K562 (cell line): ENCODE results near the gene NLRC3. TPM values are rescaled to one million over a fixed set of nuclear protein-coding genes. Genes with fewer than 3 reads are reported as not detected.

Experiments
- ATAC-seq: fragments of 200-7000 bp; cut with Tn5 transposase; 3 replicates; pipeline ENCODE4 v1.9.1; 2020; ENCODE audit warnings: moderate library complexity
- BruUV-seq: library from RNA; stranded (reverse); fragments of 400-500 nt; replicated peaks from 2 replicates; lab custom pipeline; 2021; lab: Mats Ljungman, UMichigan
- CTCF ChIA-PET: fragments of 300-600 bp; formaldehyde crosslinking; extraction: SDS; loops from one replicate; lab custom pipeline; 2021; ENCODE audit warnings: low intra/inter-chr PET ratio; lab: Yijun Ruan, JAX
- POLR2A ChIA-PET: fragments of 300-600, 350-650 bp; sonication (Branson Sonifier 250); formaldehyde crosslinking; extraction: SDS; loops from one replicate; lab custom pipeline; 2021; ENCODE audit warnings: antibody characterized with exemption, inconsistent platforms; lab: Yijun Ruan, JAX
- DNase-seq, 4 experiments: peaks; one replicate each; pipeline versions ENCODE4 v3.0.0 to v3.0.0-alpha.2; 2011 to 2018; ENCODE audit warnings: low spot score in 3 of 4, mixed read lengths in 3 of 4; ENCODE audit errors: extremely low read depth in 1 of 4
- FAIRE-seq: peaks from 2 replicates; lab custom pipeline; 2011; peaks lifted over from hg19 to GRCh38; lab: Jason Lieb, UNC
- H2AFZ ChIP-seq: 2 replicates; pipeline ENCODE4 v1.6.0; 2011; ENCODE audit warnings: low read depth, low read length, control low read depth, inconsistent platforms
- H3K27ac ChIP-seq: fragments of 200-600 bp; 3 replicates; pipeline ENCODE4 v1.8.0; 2011; ENCODE audit warnings: low read depth, mild to moderate bottlenecking, control low read depth, inconsistent platforms, low read length, moderate library complexity, mixed read lengths; ENCODE audit errors: extremely low read depth
- H3K27me3 ChIP-seq, 2 experiments: fragments of 300-600 bp in 1 of 2; 2 replicates in 1 of 2; 3 replicates in 1 of 2; pipeline versions ENCODE4 v1.6.0 to v1.8.0; 2011; ENCODE audit warnings: inconsistent platforms in 2 of 2, low read length in 2 of 2, mild to moderate bottlenecking in 1 of 2, mixed read lengths in 1 of 2, moderate library complexity in 1 of 2; ENCODE audit not compliant: control insufficient read depth in 2 of 2, insufficient read depth in 2 of 2
- H3K36me3 ChIP-seq: fragments of 300-600 bp; 3 replicates; pipeline ENCODE4 v1.8.0; 2011; ENCODE audit warnings: mild to moderate bottlenecking, low read length, inconsistent platforms; ENCODE audit not compliant: control insufficient read depth, insufficient read depth
- H3K4me1 ChIP-seq, 2 experiments: fragments of 200-600 bp in 1 of 2; replicated peaks in 1 of 2; 2 replicates in 1 of 2; 3 replicates in 1 of 2; pipeline versions ENCODE4 v1.5.1 to v1.8.0; 2011; ENCODE audit warnings: inconsistent platforms in 2 of 2, low read length in 2 of 2, mild to moderate bottlenecking in 1 of 2, mixed read lengths in 1 of 2, moderate library complexity in 1 of 2; ENCODE audit not compliant: control insufficient read depth in 2 of 2, insufficient read depth in 2 of 2
- H3K4me2 ChIP-seq: 2 replicates; pipeline ENCODE4 v1.6.1; 2011; ENCODE audit warnings: low read length, control low read depth, inconsistent platforms, mixed read lengths; ENCODE audit not compliant: insufficient read depth
- H3K4me3 ChIP-seq: fragments of 200-600 bp; sonication (generic), shearing (Covaris generic); 2 replicates; pipeline ENCODE4 v1.5.1; 2016; ENCODE audit warnings: control low read depth, inconsistent platforms
- H3K79me2 ChIP-seq: fragments of 200-600 bp; 3 replicates; pipeline ENCODE4 v1.8.0; 2011; ENCODE audit warnings: low read length, inconsistent platforms; ENCODE audit not compliant: control insufficient read depth, insufficient read depth
- H3K9ac ChIP-seq, 2 experiments: 2 replicates each; pipeline versions ENCODE4 v1.6.0 to v1.6.1; 2011; ENCODE audit warnings: low read depth in 2 of 2, low read length in 2 of 2, control low read depth in 1 of 2, inconsistent platforms in 1 of 2, mild to moderate bottlenecking in 1 of 2, mixed read lengths in 1 of 2; ENCODE audit not compliant: insufficient read depth in 1 of 2
- H3K9me1 ChIP-seq: one replicate; pipeline ENCODE4 v1.6.0; 2011; ENCODE audit warnings: inconsistent platforms, mild to moderate bottlenecking, low read length, moderate library complexity; ENCODE audit not compliant: control insufficient read depth, insufficient read depth
- H3K9me3 ChIP-seq: replicated peaks from 2 replicates; pipeline ENCODE4 v1.5.1; 2011; ENCODE audit warnings: low read depth, low read length, inconsistent platforms; ENCODE audit not compliant: control insufficient read depth, insufficient read depth
- H4K20me1 ChIP-seq: replicated peaks from 2 replicates; pipeline ENCODE4 v1.6.1; 2011; ENCODE audit warnings: low read length, inconsistent platforms, mixed read lengths; ENCODE audit not compliant: control insufficient read depth, insufficient read depth
- BCOR ChIP-seq: fragments of 450-650 bp; IDR thresholded peaks from 2 replicates; pipeline ENCODE4 v1.6.1; 2016
- MXI1 ChIP-seq: IDR thresholded peaks from 2 replicates; pipeline ENCODE4 v1.6.1; 2011; ENCODE audit warnings: low read depth, mild to moderate bottlenecking, improper control_type of control experiment, low read length
- NBN ChIP-seq: fragments of 450-650 bp; IDR thresholded peaks from 2 replicates; pipeline ENCODE4 v1.6.1; 2016; ENCODE audit warnings: low read depth, mild to moderate bottlenecking
- NR4A1 ChIP-seq, 2 experiments: fragments of 250-450 bp in 1 of 2; fragments of 450-650 bp in 1 of 2; sonication (Bioruptor Pico) in 1 of 2; IDR thresholded peaks; 2 replicates each; pipeline versions ENCODE4 v1.4.0 to v1.6.1; 2016 to 2020; ENCODE audit warnings: mild to moderate bottlenecking in 2 of 2, missing compliant biosample characterization in 1 of 2, missing genetic modification characterization in 1 of 2, moderate library complexity in 1 of 2
- NRF1 ChIP-seq, 2 experiments: fragments of 450-650 bp; IDR thresholded peaks in 1 of 2; conservative IDR thresholded peaks in 1 of 2; 2 replicates each; pipeline ENCODE4 v1.6.1; 2014; ENCODE audit warnings: mild to moderate bottlenecking in 2 of 2
- RBM15 ChIP-seq: fragments of 200-400 bp; formaldehyde crosslinking; IDR thresholded peaks from 2 replicates; pipeline ENCODE4 v1.6.1; 2018; ENCODE audit warnings: mild to moderate bottlenecking, low read length, moderate library complexity; ENCODE audit not compliant: insufficient read depth
- SREBF2 ChIP-seq: sonication (generic); formaldehyde crosslinking; IDR thresholded peaks from 2 replicates; pipeline ENCODE4 v1.4.0; 2020; ENCODE audit warnings: mild to moderate bottlenecking, missing genetic modification reagents
- TEAD4 ChIP-seq, 2 experiments: sonication (generic) in 1 of 2; formaldehyde crosslinking in 1 of 2; IDR thresholded peaks; 2 replicates each; pipeline versions ENCODE4 v1.6.1 to v1.8.0; 2012 to 2022; ENCODE audit warnings: borderline replicate concordance in 1 of 2, inconsistent platforms in 1 of 2, low read length in 1 of 2, mild to moderate bottlenecking in 1 of 2, missing genetic modification reagents in 1 of 2
- ZNF589 ChIP-seq: fragments of 200-800 bp; sonication (Bioruptor generic); IDR thresholded peaks from 2 replicates; pipeline ENCODE4 v1.6.1; 2016; ENCODE audit warnings: low read depth, missing genetic modification characterization, missing compliant biosample characterization
- WGBS: fragments of 100-300 bp; shearing (Covaris generic); methylation state at CpG from one replicate; pipeline ENCODE4 v1.1.6; 2016; ENCODE audit warnings: low coverage, mixed read lengths; ENCODE audit not compliant: insufficient coverage; ENCODE audit errors: missing lambda C conversion rate; 5-methylcytosine and 5-hydroxymethylcytosine counted together
- in situ Hi-C: fragments of 300-500 bp; cut with MboI; formaldehyde crosslinking; loops from 4 replicates; pipeline ENCODE4 v1.15.0; 2018; ENCODE audit warnings: inconsistent platforms, mixed read lengths
- intact Hi-C: fragments of 100-400 bp; cut with micrococcal nuclease; formaldehyde crosslinking; loops from 2 replicates; pipeline ENCODE4 v1.14.2; 2022
- polyA plus RNA-seq, 8 experiments: library from polyadenylated mRNA; depleted of rRNA in 4 of 8; stranded (reverse) in 5 of 8; unstranded in 3 of 8; fragments of >200 nt; fragmentation: Nextera tagmentation in 2 of 8; fragmentation: Illumina TruSeq in 1 of 8; extraction: Ambion mirVana in 2 of 8; extraction: Trizol in 1 of 8; gene quantifications; 2 replicates each; pipeline versions ENCODE4 v1.2.1 to v1.2.3, GENCODE V29; 2011 to 2014; ENCODE audit warnings: inconsistent platforms in 1 of 8, missing spikeins in 1 of 8
- total RNA-seq, 7 experiments: library from RNA; depleted of rRNA in 6 of 7; stranded (reverse); fragments of >200 nt in 6 of 7; fragmentation: Illumina TruSeq in 2 of 7; extraction: Trizol in 2 of 7; gene quantifications; 2 replicates each; pipeline versions ENCODE4 v1.2.1 to v1.2.3, GENCODE V29; 2011 to 2021; ENCODE audit warnings: low replicate concordance in 1 of 7

Gene NLRC3
- total and polyA plus RNA-seq, 9 of the 15 experiments (the other 6 are each of a cell fraction or from before 2014, with no cell fraction given), result 0.03 to 0.13 (median 0.03) TPM; not detected in 4

DNA sequence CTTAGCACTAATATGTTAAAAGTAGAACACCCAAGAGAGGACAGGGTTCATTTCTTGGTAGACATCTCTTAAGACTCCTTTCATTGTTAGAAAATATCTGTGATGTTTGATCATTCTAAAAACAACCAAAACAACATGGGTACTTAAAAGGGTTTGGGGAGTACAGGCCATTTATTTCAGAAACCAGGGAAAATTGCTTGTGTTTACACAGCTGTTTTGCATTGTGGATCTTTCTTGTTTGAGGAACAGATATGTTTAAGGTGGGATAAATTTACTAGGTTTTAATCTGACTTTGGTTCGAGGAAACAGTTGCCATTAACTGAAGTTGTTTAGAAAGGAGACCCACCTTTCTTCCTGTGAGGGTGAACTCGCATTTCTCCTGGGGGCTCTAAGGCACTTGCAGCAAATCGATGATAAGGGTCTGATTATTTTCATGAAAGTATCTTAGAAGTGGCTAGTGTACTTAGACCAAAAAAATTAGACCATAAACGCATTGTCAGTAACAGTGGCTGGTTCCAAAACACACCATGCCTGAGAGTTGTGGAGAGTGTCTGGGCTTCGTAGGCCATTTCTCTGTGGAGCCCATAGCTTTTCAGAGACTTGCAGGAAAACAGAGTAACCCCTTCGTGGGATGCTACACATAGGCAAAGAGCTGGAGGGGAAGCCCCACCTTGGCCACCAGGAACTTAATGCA, 58.8 kb downstream of the NLRC3 start:
- no TSS peak for BruUV-seq
- peaks cover 8% of the 10 kb centered on the region; the same call in 1 of the 3 replicates for H3K36me3 ChIP-seq

DNA sequence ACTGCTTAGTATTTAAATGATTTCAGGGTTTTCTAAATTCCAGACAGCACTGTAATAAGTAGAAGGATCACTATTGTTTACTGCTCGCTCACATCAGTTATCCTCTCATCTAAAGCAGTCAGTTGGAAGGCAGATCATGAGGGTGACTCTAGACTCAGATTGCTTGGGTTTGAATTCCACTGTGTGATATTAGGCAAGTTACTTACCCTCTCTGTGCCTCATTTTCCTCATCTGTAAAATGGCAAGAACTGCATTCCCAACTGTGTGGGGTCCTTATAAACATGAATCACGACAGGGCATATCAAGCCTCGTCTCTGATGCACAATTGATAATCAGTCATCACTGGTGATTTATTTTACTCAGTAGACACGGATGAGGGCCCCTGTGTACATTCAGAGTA, 61.3 kb downstream of the NLRC3 start:
- Histone ChIP-seq H3K27me3 (no peaks in the 10 kb centered on the region), H3K36me3 (peaks cover 3% of the 10 kb centered on the region; the same call in 1 of the 3 replicates), H3K4me1 (peaks cover 2 to 7% of the 10 kb centered on the region in 2 experiments; a peak in 2 of 5 replicates), H3K4me3 (no peak overlapping the region), H3K9me3 (no peaks in the 10 kb centered on the region), H3K4me2 (no peak overlapping the region), H4K20me1 (no peaks in the 10 kb centered on the region), H3K9me1 (no peaks in the 10 kb centered on the region), H2AFZ (no peak overlapping the region), H3K9ac (no peak overlapping the region), H3K27ac (no peak overlapping the region), H3K79me2 (no peaks in the 10 kb centered on the region)
- in situ Hi-C loops (no loop called here), intact Hi-C loops (no loop called here)
- WGBS, result 56% methylated on average over 4 of the region's 4 CpGs
- POLR2A ChIA-PET, result interaction anchor here (0.7 kb wide), 1 partner anchor 10 kb away, joined by 4 read pairs; no protein-coding TSS in a partner anchor
- DNase-seq (no peak), ATAC-seq (no peak), FAIRE-seq (no peak)
- no TSS peak for BruUV-seq
- CTCF ChIA-PET, result no interaction called here
- TF ChIP-seq BCOR, result peak; percentile 68; the same call in 1 of the 2 replicates

More for the DNA sequence above, 58.8 kb downstream of the NLRC3 start:
- no peak for DNase-seq
- in situ Hi-C loops, result no loop called here
- H3K4me1 ChIP-seq, result peaks cover 3 to 7% of the 10 kb centered on the region in 2 experiments; a peak in 2 of 5 replicates
- WGBS, result 37% methylated on average over 6 of the region's 6 CpGs
- no peaks in the 10 kb centered on the region for H3K27me3 ChIP-seq
- H3K4me2 ChIP-seq, result no peak overlapping the region
- intact Hi-C loops, result no loop called here
- no peak for FAIRE-seq
- no peak overlapping the region for H3K9ac ChIP-seq
- no peaks in the 10 kb centered on the region for H3K9me1 ChIP-seq
- H3K9me3 ChIP-seq, result no peaks in the 10 kb centered on the region
- H3K27ac ChIP-seq, result no peak overlapping the region
- H3K79me2 ChIP-seq, result no peaks in the 10 kb centered on the region
- CTCF ChIA-PET, result no interaction called here
- no peaks in the 10 kb centered on the region for H4K20me1 ChIP-seq
- no peak overlapping the region for H3K4me3 ChIP-seq
- no peak overlapping the region for H2AFZ ChIP-seq
- POLR2A ChIA-PET, result interaction anchor here (0.6 to 0.7 kb wide), 2 partner anchors 14 to 63 kb away, joined by 3 to 4 read pairs; no protein-coding TSS in a partner anchor
- no peak for ATAC-seq
- no peak for TF ChIP-seq ZNF589 (CRISPR knock-in tag)
- TF ChIP-seq SREBF2 (CRISPR knock-in tag), result no peak
- no peak for TF ChIP-seq TEAD4 (IDR thresholded peaks at IDR 0.05; ENCODE audit: low read length)
- no peak for TF ChIP-seq TEAD4 (CRISPR knock-in tag; IDR thresholded peaks at IDR 0.05; ENCODE audit: borderline replicate concordance)
- no peak for TF ChIP-seq MXI1
- no peak for TF ChIP-seq NRF1 (conservative IDR thresholded peaks at IDR 0.05 in 1 of 2, IDR thresholded peaks at IDR 0.05 in 1 of 2)
- no peak for TF ChIP-seq RBM15
- no peak for TF ChIP-seq NBN
- no peak for TF ChIP-seq NR4A1 (CRISPR knock-in tag; IDR thresholded peaks at IDR 0.05)
- no peak for TF ChIP-seq NR4A1 (tag; IDR thresholded peaks at IDR 0.05)
